HepG2 (cell line): Measurements from ENCODE around the gene COQ4. TPM values are rescaled to one million over a fixed set of nuclear protein-coding genes. Genes with fewer than 3 reads are reported as not detected.

ENCODE experiments used
- AHR ChIP-seq: IDR thresholded peaks from 2 replicates; pipeline ENCODE4 v1.6.1; 2018; ENCODE audit warnings: missing genetic modification reagents, missing compliant biosample characterization
- ARID4A ChIP-seq: sonication (generic); formaldehyde crosslinking; IDR thresholded peaks from 2 replicates; pipeline ENCODE4 v1.5.0; 2020; ENCODE audit warnings: mild to moderate bottlenecking, missing genetic modification reagents, borderline replicate concordance
- BCL6 ChIP-seq: IDR thresholded peaks from 2 replicates; pipeline ENCODE4 v1.6.1; 2016; ENCODE audit warnings: missing genetic modification reagents, missing compliant biosample characterization
- DBP ChIP-seq: sonication (generic); formaldehyde crosslinking; IDR thresholded peaks from 2 replicates; pipeline ENCODE4 v1.4.0; 2020; ENCODE audit warnings: missing genetic modification reagents; ENCODE audit errors: not compliant biosample characterization
- DMAP1 ChIP-seq: IDR thresholded peaks from 2 replicates; pipeline ENCODE4 v1.6.1; 2016
- EHMT2 ChIP-seq: fragments of 200-600 bp; sonication (generic); IDR thresholded peaks from 2 replicates; pipeline ENCODE4 v1.7.0; 2017; ENCODE audit warnings: antibody characterized with exemption, low read depth, low read length, borderline replicate concordance
- FOXP1 ChIP-seq, 2 experiments: fragments of 450-650 bp in 1 of 2; IDR thresholded peaks; 2 replicates each; pipeline ENCODE4 v1.6.1; 2017 to 2018; ENCODE audit warnings: antibody characterized with exemption in 1 of 2
- GFI1 ChIP-seq: sonication (generic); formaldehyde crosslinking; IDR thresholded peaks from 2 replicates; pipeline ENCODE4 v1.5.0; 2020; ENCODE audit warnings: missing genetic modification reagents, mild to moderate bottlenecking, borderline replicate concordance
- KDM3A ChIP-seq: IDR thresholded peaks from 2 replicates; pipeline ENCODE4 v1.6.1; 2018; ENCODE audit warnings: low read depth, missing compliant biosample characterization
- KLF6 ChIP-seq: IDR thresholded peaks from 2 replicates; pipeline ENCODE4 v1.8.0; 2016; ENCODE audit warnings: missing biosample characterization, missing genetic modification reagents
- MAFF ChIP-seq: IDR thresholded peaks from 2 replicates; pipeline ENCODE4 v1.6.1; 2011; ENCODE audit warnings: low read depth, low read length, improper control_type of control experiment
- MIER3 ChIP-seq: IDR thresholded peaks from 2 replicates; pipeline ENCODE4 v1.6.1; 2016; ENCODE audit warnings: missing compliant biosample characterization, borderline replicate concordance
- NR1H2 ChIP-seq: sonication (generic); formaldehyde crosslinking; IDR thresholded peaks from 2 replicates; pipeline ENCODE4 v1.8.1; 2022; ENCODE audit warnings: low read depth, missing genetic modification reagents, borderline replicate concordance
- PPARG ChIP-seq: conservative IDR thresholded peaks from 2 replicates; pipeline ENCODE4 v1.6.1; 2016; ENCODE audit warnings: missing biosample characterization, missing genetic modification reagents
- SAFB2 ChIP-seq: sonication (generic); formaldehyde crosslinking; IDR thresholded peaks from 2 replicates; pipeline ENCODE4 v1.5.1; 2020; ENCODE audit warnings: missing genetic modification reagents, low read depth, mild to moderate bottlenecking, borderline replicate concordance
- SIN3A ChIP-seq: IDR thresholded peaks from 2 replicates; pipeline ENCODE4 v1.6.1; 2011; ENCODE audit warnings: low read depth, mild to moderate bottlenecking, control low read depth, low read length, borderline replicate concordance
- ZFP1 ChIP-seq: IDR thresholded peaks from 2 replicates; pipeline ENCODE4 v1.6.1; 2016
- ZFY ChIP-seq: sonication (generic); formaldehyde crosslinking; IDR thresholded peaks from 2 replicates; pipeline ENCODE4 v1.4.0; 2020; ENCODE audit warnings: missing genetic modification reagents
- ZMAT3 ChIP-seq: sonication (generic); formaldehyde crosslinking; conservative IDR thresholded peaks from 2 replicates; pipeline ENCODE4 v1.7.0; 2021; ENCODE audit warnings: missing genetic modification reagents
- ZNF234 ChIP-seq: sonication (generic); formaldehyde crosslinking; conservative IDR thresholded peaks from 2 replicates; pipeline ENCODE4 v1.5.1; 2020; ENCODE audit warnings: mild to moderate bottlenecking, missing genetic modification reagents
- ZNF496 ChIP-seq: sonication (generic); formaldehyde crosslinking; IDR thresholded peaks from 2 replicates; pipeline ENCODE4 v1.8.1; 2023; ENCODE audit warnings: mild to moderate bottlenecking, moderate library complexity, missing genetic modification reagents; ENCODE audit not compliant: insufficient replicate concordance
- ZNF597 ChIP-seq: sonication (generic); formaldehyde crosslinking; IDR thresholded peaks from 2 replicates; pipeline ENCODE4 v1.5.0; 2020; ENCODE audit warnings: missing genetic modification reagents
- ZNF766 ChIP-seq: sonication (generic); formaldehyde crosslinking; IDR thresholded peaks from 2 replicates; pipeline ENCODE4 v1.5.0; 2020; ENCODE audit warnings: missing genetic modification reagents, borderline replicate concordance
- ZNF83 ChIP-seq: sonication (generic); formaldehyde crosslinking; IDR thresholded peaks from 2 replicates; pipeline ENCODE4 v1.4.0; 2020; ENCODE audit warnings: missing genetic modification reagents, mild to moderate bottlenecking, borderline replicate concordance
- polyA plus RNA-seq, 8 experiments: library from polyadenylated mRNA; depleted of rRNA in 3 of 8; stranded (reverse) in 7 of 8; unstranded in 1 of 8; fragments of >200 nt; fragmentation: Illumina TruSeq in 4 of 8; extraction: Trizol in 4 of 8; gene quantifications; 2 replicates each; pipeline versions ENCODE4 v1.2.1 to v1.2.3, GENCODE V29; 2011 to 2016; ENCODE audit warnings: low read depth in 4 of 8, missing spikeins in 1 of 8, mixed read lengths in 1 of 8; ENCODE audit not compliant: insufficient read depth in 1 of 8
- total RNA-seq, 5 experiments: library from RNA; depleted of rRNA; stranded (reverse); fragments of >200 nt; fragmentation: Illumina TruSeq; extraction: Trizol; gene quantifications; 2 replicates each; pipeline ENCODE4 v1.2.3, GENCODE V29; 2016; ENCODE audit warnings: low read depth in 1 of 5

COQ4 gene
- total and polyA plus RNA-seq, 2 of the 13 experiments (the other 11 are each of a cell fraction or from before 2014, with no cell fraction given), result 26.1 to 36.0 TPM

GRCh38 chr9:128339761-128340690, 17.4 kb downstream of the COQ4 start, which contains the start of gene SLC27A4 (continued):
- 0 out of 2 replicates have a peak, but pooled peaks have one; percentile 36 for TF ChIP-seq KDM3A (CRISPR knock-in tag)
- TF ChIP-seq ZNF597 (CRISPR knock-in tag), result no peak
- 0 out of 2 replicates have a peak, but pooled peaks have one; percentile 27 for TF ChIP-seq ZFP1
- TF ChIP-seq ZNF766 (CRISPR knock-in tag), result no peak
- TF ChIP-seq ZNF83, result peak; percentile 89; the same call in 1 of the 2 replicates
- no peak for TF ChIP-seq NR1H2
- peak; percentile 83 for TF ChIP-seq ZFY
- TF ChIP-seq ARID4A (CRISPR knock-in tag), result peak; percentile 66; the same call in 1 of the 2 replicates
- peak; percentile 62; the same call in 1 of the 2 replicates for TF ChIP-seq DMAP1 (CRISPR knock-in tag)
- TF ChIP-seq AHR (CRISPR knock-in tag), result peak; percentile 77; the same call in 1 of the 2 replicates
- no peak for TF ChIP-seq SAFB2 (CRISPR knock-in tag)
- no peak for TF ChIP-seq FOXP1 (IDR thresholded peaks at IDR 0.05)
- TF ChIP-seq FOXP1 (CRISPR knock-in tag; IDR thresholded peaks at IDR 0.05), result 0 out of 2 replicates have a peak, but pooled peaks have one; percentile 7
- TF ChIP-seq BCL6 (CRISPR knock-in tag), result peak; percentile 12; the same call in 1 of the 2 replicates
- TF ChIP-seq MIER3 (CRISPR knock-in tag), result peak; percentile 48; the same call in 1 of the 2 replicates
- TF ChIP-seq ZNF496 (CRISPR knock-in tag), result no peak
- TF ChIP-seq PPARG (CRISPR knock-in tag), result 0 out of 2 replicates have a peak, but pooled peaks have one; percentile 31
- TF ChIP-seq DBP (CRISPR knock-in tag), result no peak
- 0 out of 2 replicates have a peak, but pooled peaks have one; percentile 42 for TF ChIP-seq GFI1
- peak; percentile 25; the same call in 1 of the 2 replicates for TF ChIP-seq EHMT2
- TF ChIP-seq KLF6 (CRISPR knock-in tag), result peak; percentile 77; the same call in 1 of the 2 replicates
- no peak for TF ChIP-seq MAFF
- no peak for TF ChIP-seq ZMAT3 (CRISPR knock-in tag)
- TF ChIP-seq ZNF234 (CRISPR knock-in tag), result 0 out of 2 replicates have a peak, but pooled peaks have one; percentile 30
- TF ChIP-seq SIN3A, result peak; percentile 76; the same call in 1 of the 2 replicates
